ENCODE results near the gene PMPCA.
A peak's percentile ranks its signal among the peaks of the same experiment; 100 is the strongest.
"Not testable (repeated sequence)": the region's sequence is repeated elsewhere in the genome, so short reads cannot be mapped to it uniquely, and the experiment has no call there.

The PMPCA gene

GRCh38 chr9:136404801-136405136 is 5.7 kb upstream of the PMPCA start:
- peak overlapping the region; percentile 12; the same call in 1 of the 2 replicates for H3K4me3 ChIP-seq (ENCODE audit: low read depth, low read length)
- TF ChIP-seq, protein P1, sequence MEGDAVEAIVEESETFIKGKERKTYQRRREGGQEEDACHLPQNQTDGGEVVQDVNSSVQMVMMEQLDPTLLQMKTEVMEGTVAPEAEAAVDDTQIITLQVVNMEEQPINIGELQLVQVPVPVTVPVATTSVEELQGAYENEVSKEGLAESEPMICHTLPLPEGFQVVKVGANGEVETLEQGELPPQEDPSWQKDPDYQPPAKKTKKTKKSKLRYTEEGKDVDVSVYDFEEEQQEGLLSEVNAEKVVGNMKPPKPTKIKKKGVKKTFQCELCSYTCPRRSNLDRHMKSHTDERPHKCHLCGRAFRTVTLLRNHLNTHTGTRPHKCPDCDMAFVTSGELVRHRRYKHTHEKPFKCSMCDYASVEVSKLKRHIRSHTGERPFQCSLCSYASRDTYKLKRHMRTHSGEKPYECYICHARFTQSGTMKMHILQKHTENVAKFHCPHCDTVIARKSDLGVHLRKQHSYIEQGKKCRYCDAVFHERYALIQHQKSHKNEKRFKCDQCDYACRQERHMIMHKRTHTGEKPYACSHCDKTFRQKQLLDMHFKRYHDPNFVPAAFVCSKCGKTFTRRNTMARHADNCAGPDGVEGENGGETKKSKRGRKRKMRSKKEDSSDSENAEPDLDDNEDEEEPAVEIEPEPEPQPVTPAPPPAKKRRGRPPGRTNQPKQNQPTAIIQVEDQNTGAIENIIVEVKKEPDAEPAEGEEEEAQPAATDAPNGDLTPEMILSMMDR (IDR thresholded peaks at IDR 0.05; ENCODE audit: low read depth, low read length, missing control alignments), result no peak
- DNase-seq (ENCODE audit: low read depth), result no peak

DNA sequence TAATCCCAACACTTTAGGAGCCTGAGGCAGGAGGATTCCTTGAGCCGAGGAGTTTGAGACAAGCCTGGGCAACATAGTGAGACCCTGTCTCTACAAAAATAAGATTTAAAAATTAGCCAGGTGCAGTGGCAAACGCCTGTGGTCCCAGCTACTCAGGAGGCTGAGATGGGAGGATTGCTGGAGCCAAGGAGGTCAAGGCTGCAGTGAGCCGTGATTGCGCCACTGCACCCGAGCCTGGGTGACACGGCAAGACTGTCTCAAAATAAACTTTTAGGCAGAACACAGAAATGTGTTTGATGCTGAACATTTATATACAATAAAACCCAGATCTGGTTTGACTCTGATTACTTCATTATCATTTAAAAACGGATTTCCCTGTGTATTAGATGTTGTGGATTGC is 5.0 kb upstream of the PMPCA start:
- TF ChIP-seq, protein P1 (IDR thresholded peaks at IDR 0.05; ENCODE audit: low read depth, low read length, missing control alignments), result no peak
- DNase-seq (ENCODE audit: low read depth), result no peak
- H3K4me3 ChIP-seq (ENCODE audit: low read depth, low read length), result no peak overlapping the region

DNA sequence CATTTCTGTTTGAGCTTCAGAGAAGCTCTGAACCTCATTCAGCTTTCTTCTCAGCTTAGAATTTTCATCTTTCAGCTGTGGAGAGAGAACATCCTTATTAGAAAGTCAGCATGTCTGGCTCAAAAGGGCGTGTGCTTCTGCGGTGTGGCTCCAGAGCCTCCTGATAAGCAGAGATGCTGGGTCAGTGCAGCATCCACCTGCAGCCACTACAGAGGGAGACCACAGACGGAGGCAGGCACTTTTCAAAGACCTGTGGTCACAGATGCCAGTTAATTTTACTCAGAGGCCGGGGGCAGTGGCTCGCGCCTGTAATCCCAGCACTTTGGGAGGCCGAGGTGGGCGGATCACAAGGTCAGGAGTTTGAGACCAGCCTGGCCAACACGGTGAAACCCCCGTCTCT is 4.6 kb upstream of the PMPCA start:
- not testable (repeated sequence) for DNase-seq (ENCODE audit: low read depth); H3K4me3 ChIP-seq (ENCODE audit: low read depth, low read length)

GRCh38 chr9:136407061-136407460 is 3.4 kb upstream of the PMPCA start:
- not testable (repeated sequence) for DNase-seq (ENCODE audit: low read depth); H3K4me3 ChIP-seq (ENCODE audit: low read depth, low read length)

DNA sequence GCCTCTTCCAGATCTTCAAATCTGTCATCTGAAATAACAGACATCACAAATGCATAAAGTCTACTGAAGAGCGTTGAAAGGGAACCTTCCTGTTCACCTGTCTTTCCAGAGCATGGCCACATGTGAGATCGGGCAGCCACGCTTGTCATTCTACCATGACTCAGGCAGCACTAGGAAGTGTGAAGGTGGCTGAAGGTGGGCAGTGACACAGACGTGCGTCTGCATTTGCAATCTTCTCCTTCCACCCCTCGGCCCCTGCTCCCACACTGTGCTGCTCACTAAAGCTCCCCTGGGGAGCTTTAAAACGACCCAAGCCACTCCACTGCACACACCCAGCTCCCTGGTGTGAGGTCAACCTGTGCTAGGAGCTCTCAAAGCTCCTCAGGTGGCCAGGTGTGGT is 2.5 kb upstream of the PMPCA start:
- TF ChIP-seq, protein P1 (IDR thresholded peaks at IDR 0.05; ENCODE audit: low read depth, low read length, missing control alignments), result no peak
- H3K4me3 ChIP-seq (ENCODE audit: low read depth, low read length), result no peak overlapping the region
- DNase-seq (ENCODE audit: low read depth), result no peak

GRCh38 chr9:136409557-136410455 is 652 bp upstream of the PMPCA start:
- TF ChIP-seq, protein P1 (IDR thresholded peaks at IDR 0.05; ENCODE audit: low read depth, low read length, missing control alignments), result no peak
- no peak for DNase-seq (ENCODE audit: low read depth)
- peak overlapping the region; percentile 100 for H3K4me3 ChIP-seq (ENCODE audit: low read depth, low read length)

- peak overlapping the region; percentile 100 for H3K4me3 ChIP-seq (ENCODE audit: low read depth, low read length)
- TF ChIP-seq, protein P1 (IDR thresholded peaks at IDR 0.05; ENCODE audit: low read depth, low read length, missing control alignments), result no peak
- no peak for DNase-seq (ENCODE audit: low read depth)
These were observed 920 bp downstream of the PMPCA start for GRCh38 chr9:136411378-136411777.

GRCh38 chr9:136412962-136413361 is 2.5 kb downstream of the PMPCA start:
- TF ChIP-seq, protein P1 (IDR thresholded peaks at IDR 0.05; ENCODE audit: low read depth, low read length, missing control alignments), result no peak
- DNase-seq (ENCODE audit: low read depth), result no peak
- no peak overlapping the region for H3K4me3 ChIP-seq (ENCODE audit: low read depth, low read length)

Measured in GM12864 (cell line).